K562 (cell line): Measurements from ENCODE around the gene HNRNPDL. TPM values are rescaled to one million over a fixed set of nuclear protein-coding genes. Genes with fewer than 3 reads are reported as not detected.
A peak's percentile ranks its signal among the peaks of the same experiment; 100 is the strongest.

Source experiments
- ATAC-seq: fragments of 200-7000 bp; cut with Tn5 transposase; 3 replicates; pipeline ENCODE4 v1.9.1; 2020; ENCODE audit warnings: moderate library complexity
- Bru-seq: library from RNA; stranded (reverse); fragments of 400-500 nt; gene quantifications from one replicate; lab custom pipeline; 2021; lab: Mats Ljungman, UMichigan
- BruChase-seq, 2 experiments: library from RNA; stranded (reverse); fragments of 400-500 nt; gene quantifications; one replicate each; lab custom pipeline; 2021; lab: Mats Ljungman, UMichigan
- BruUV-seq: library from RNA; stranded (reverse); fragments of 400-500 nt; replicated peaks from 2 replicates; lab custom pipeline; 2021; lab: Mats Ljungman, UMichigan
- CTCF ChIA-PET: fragments of 300-600 bp; formaldehyde crosslinking; extraction: SDS; loops from one replicate; lab custom pipeline; 2021; ENCODE audit warnings: low intra/inter-chr PET ratio; lab: Yijun Ruan, JAX
- POLR2A ChIA-PET: fragments of 300-600, 350-650 bp; sonication (Branson Sonifier 250); formaldehyde crosslinking; extraction: SDS; loops from one replicate; lab custom pipeline; 2021; ENCODE audit warnings: antibody characterized with exemption, inconsistent platforms; lab: Yijun Ruan, JAX
- DNase-seq, 4 experiments: peaks; one replicate each; pipeline versions ENCODE4 v3.0.0 to v3.0.0-alpha.2; 2011 to 2018; ENCODE audit warnings: low spot score in 3 of 4, mixed read lengths in 3 of 4; ENCODE audit errors: extremely low read depth in 1 of 4
- FAIRE-seq: peaks from 2 replicates; lab custom pipeline; 2011; peaks lifted over from hg19 to GRCh38; lab: Jason Lieb, UNC
- H2AFZ ChIP-seq: 2 replicates; pipeline ENCODE4 v1.6.0; 2011; ENCODE audit warnings: low read depth, low read length, control low read depth, inconsistent platforms
- H3K27ac ChIP-seq: fragments of 200-600 bp; 3 replicates; pipeline ENCODE4 v1.8.0; 2011; ENCODE audit warnings: low read depth, mild to moderate bottlenecking, control low read depth, inconsistent platforms, low read length, moderate library complexity, mixed read lengths; ENCODE audit errors: extremely low read depth
- H3K27me3 ChIP-seq, 2 experiments: fragments of 300-600 bp in 1 of 2; 2 replicates in 1 of 2; 3 replicates in 1 of 2; pipeline versions ENCODE4 v1.6.0 to v1.8.0; 2011; ENCODE audit warnings: inconsistent platforms in 2 of 2, low read length in 2 of 2, mild to moderate bottlenecking in 1 of 2, mixed read lengths in 1 of 2, moderate library complexity in 1 of 2; ENCODE audit not compliant: control insufficient read depth in 2 of 2, insufficient read depth in 2 of 2
- H3K36me3 ChIP-seq: fragments of 300-600 bp; 3 replicates; pipeline ENCODE4 v1.8.0; 2011; ENCODE audit warnings: mild to moderate bottlenecking, low read length, inconsistent platforms; ENCODE audit not compliant: control insufficient read depth, insufficient read depth
- H3K4me1 ChIP-seq, 2 experiments: fragments of 200-600 bp in 1 of 2; replicated peaks in 1 of 2; 2 replicates in 1 of 2; 3 replicates in 1 of 2; pipeline versions ENCODE4 v1.5.1 to v1.8.0; 2011; ENCODE audit warnings: inconsistent platforms in 2 of 2, low read length in 2 of 2, mild to moderate bottlenecking in 1 of 2, mixed read lengths in 1 of 2, moderate library complexity in 1 of 2; ENCODE audit not compliant: control insufficient read depth in 2 of 2, insufficient read depth in 2 of 2
- H3K4me2 ChIP-seq: 2 replicates; pipeline ENCODE4 v1.6.1; 2011; ENCODE audit warnings: low read length, control low read depth, inconsistent platforms, mixed read lengths; ENCODE audit not compliant: insufficient read depth
- H3K4me3 ChIP-seq: fragments of 200-600 bp; sonication (generic), shearing (Covaris generic); 2 replicates; pipeline ENCODE4 v1.5.1; 2016; ENCODE audit warnings: control low read depth, inconsistent platforms
- H3K79me2 ChIP-seq: fragments of 200-600 bp; 3 replicates; pipeline ENCODE4 v1.8.0; 2011; ENCODE audit warnings: low read length, inconsistent platforms; ENCODE audit not compliant: control insufficient read depth, insufficient read depth
- H3K9ac ChIP-seq, 2 experiments: 2 replicates each; pipeline versions ENCODE4 v1.6.0 to v1.6.1; 2011; ENCODE audit warnings: low read depth in 2 of 2, low read length in 2 of 2, control low read depth in 1 of 2, inconsistent platforms in 1 of 2, mild to moderate bottlenecking in 1 of 2, mixed read lengths in 1 of 2; ENCODE audit not compliant: insufficient read depth in 1 of 2
- H3K9me1 ChIP-seq: one replicate; pipeline ENCODE4 v1.6.0; 2011; ENCODE audit warnings: inconsistent platforms, mild to moderate bottlenecking, low read length, moderate library complexity; ENCODE audit not compliant: control insufficient read depth, insufficient read depth
- H3K9me3 ChIP-seq: replicated peaks from 2 replicates; pipeline ENCODE4 v1.5.1; 2011; ENCODE audit warnings: low read depth, low read length, inconsistent platforms; ENCODE audit not compliant: control insufficient read depth, insufficient read depth
- H4K20me1 ChIP-seq: replicated peaks from 2 replicates; pipeline ENCODE4 v1.6.1; 2011; ENCODE audit warnings: low read length, inconsistent platforms, mixed read lengths; ENCODE audit not compliant: control insufficient read depth, insufficient read depth
- FOS ChIP-seq: IDR thresholded peaks from 3 replicates; pipeline ENCODE4 v1.6.1; 2011; ENCODE audit not compliant: insufficient read length; ENCODE audit errors: extremely low read depth
- IRF1 ChIP-seq: sonication (generic); formaldehyde crosslinking; IDR thresholded peaks from 2 replicates; pipeline ENCODE4 v1.8.0; 2022; ENCODE audit warnings: missing genetic modification reagents, mild to moderate bottlenecking, borderline replicate concordance
- JUND ChIP-seq, 2 experiments: IDR thresholded peaks; 2 replicates in 1 of 2; 3 replicates in 1 of 2; pipeline ENCODE4 v1.6.1; 2011; ENCODE audit warnings: borderline replicate concordance in 2 of 2, low read depth in 2 of 2, low read length in 2 of 2, improper control_type of control experiment in 1 of 2, missing biosample characterization in 1 of 2, missing genetic modification characterization in 1 of 2, missing genetic modification reagents in 1 of 2
- MTA2 ChIP-seq: fragments of 450-650 bp; IDR thresholded peaks from 2 replicates; pipeline ENCODE4 v1.6.1; 2016; ENCODE audit warnings: low read depth
- RB1 ChIP-seq: fragments of 450-650 bp; IDR thresholded peaks from 2 replicates; pipeline ENCODE4 v1.6.1; 2017; ENCODE audit warnings: low read depth, mild to moderate bottlenecking
- ZNF436 ChIP-seq: fragments of 250-450, 450-650 bp; sonication (Bioruptor Pico); formaldehyde crosslinking; IDR thresholded peaks from 2 replicates; pipeline ENCODE4 v1.7.0; 2020; ENCODE audit warnings: mild to moderate bottlenecking
- ZNF518B ChIP-seq: fragments of 250-450 bp; sonication (Bioruptor Pico); IDR thresholded peaks from 2 replicates; pipeline ENCODE4 v1.5.0; 2021; ENCODE audit warnings: mild to moderate bottlenecking, moderate library complexity
- WGBS: fragments of 100-300 bp; shearing (Covaris generic); methylation state at CpG from one replicate; pipeline ENCODE4 v1.1.6; 2016; ENCODE audit warnings: low coverage, mixed read lengths; ENCODE audit not compliant: insufficient coverage; ENCODE audit errors: missing lambda C conversion rate; 5-methylcytosine and 5-hydroxymethylcytosine counted together
- in situ Hi-C: fragments of 300-500 bp; cut with MboI; formaldehyde crosslinking; loops from 4 replicates; pipeline ENCODE4 v1.15.0; 2018; ENCODE audit warnings: inconsistent platforms, mixed read lengths
- intact Hi-C: fragments of 100-400 bp; cut with micrococcal nuclease; formaldehyde crosslinking; loops from 2 replicates; pipeline ENCODE4 v1.14.2; 2022
- long read RNA-seq, 3 experiments: library from polyadenylated mRNA in 2 of 3; library from RNA in 1 of 3; unstranded in 2 of 3; stranded (forward) in 1 of 3; transcript quantifications; one replicate each; pipeline ENCODE4 v2.0.0, GENCODE V29; 2019 to 2022
- polyA minus RNA-seq, 3 experiments: library from RNA; depleted of rRNA, polyadenylated mRNA; stranded (reverse); fragments of >200 nt; gene quantifications; 2 replicates each; pipeline ENCODE4 v1.2.3, GENCODE V29; 2011
- polyA plus RNA-seq, 8 experiments: library from polyadenylated mRNA; depleted of rRNA in 4 of 8; stranded (reverse) in 5 of 8; unstranded in 3 of 8; fragments of >200 nt; fragmentation: Nextera tagmentation in 2 of 8; fragmentation: Illumina TruSeq in 1 of 8; extraction: Ambion mirVana in 2 of 8; extraction: Trizol in 1 of 8; gene quantifications; 2 replicates each; pipeline versions ENCODE4 v1.2.1 to v1.2.3, GENCODE V29; 2011 to 2014; ENCODE audit warnings: inconsistent platforms in 1 of 8, missing spikeins in 1 of 8
- total RNA-seq, 7 experiments: library from RNA; depleted of rRNA in 6 of 7; stranded (reverse); fragments of >200 nt in 6 of 7; fragmentation: Illumina TruSeq in 2 of 7; extraction: Trizol in 2 of 7; gene quantifications; 2 replicates each; pipeline versions ENCODE4 v1.2.1 to v1.2.3, GENCODE V29; 2011 to 2021; ENCODE audit warnings: low replicate concordance in 1 of 7

The HNRNPDL gene
- total RNA-seq (2011; cell fraction: chromatin; rRNA removed; ENCODE audit: low replicate concordance): 92.3 and 355 TPM in 2 replicates
- total RNA-seq (2011; cell fraction: nucleolus; rRNA removed): 64.7 and 75.9 TPM in 2 replicates
- total RNA-seq (2011; cell fraction: nucleoplasm; rRNA removed): 136 and 154 TPM in 2 replicates
- total RNA-seq (2014; rRNA removed) (278 and 351 TPM in 2 replicates), total RNA-seq (2014; rRNA removed; fragmentation: Illumina TruSeq; extraction: Trizol) (389 and 475 TPM in 2 replicates), total RNA-seq (2015; rRNA removed; fragmentation: Illumina TruSeq; extraction: Trizol) (472 and 503 TPM in 2 replicates), total RNA-seq (2021) (296 and 315 TPM in 2 replicates), polyA plus RNA-seq (2011; rRNA removed) (185 and 257 TPM in 2 replicates), polyA plus RNA-seq (2014; fragmentation: Illumina TruSeq; extraction: Trizol) (392 and 393 TPM in 2 replicates), polyA plus RNA-seq (2014; fragmentation: Nextera tagmentation; extraction: Ambion mirVana) (100 to 1,000 TPM; 243 to 299 TPM), polyA plus RNA-seq (2014; rRNA removed) (555 and 652 TPM in 2 replicates), polyA minus RNA-seq (2011; rRNA and poly(A)+ RNA removed) (151 and 158 TPM in 2 replicates), Bru-seq, nascent RNA (percentile 99 among the genes with signal in this experiment), BruChase-seq, experiment 1, labeled RNA remaining after a 2-hour chase (percentile 100 among the genes with signal in this experiment), BruChase-seq, experiment 2, labeled RNA remaining after a 6-hour chase (percentile 100 among the genes with signal in this experiment)
- 53.9 and 124 TPM in 2 replicates for polyA plus RNA-seq (2011; cell fraction: cytosol; rRNA removed)
- 287 and 487 TPM in 2 replicates for polyA plus RNA-seq (2011; cell fraction: nucleus; rRNA removed)
- polyA plus RNA-seq (2012): 144 and 421 TPM in 2 replicates
- polyA minus RNA-seq (2011; cell fraction: cytosol; rRNA and poly(A)+ RNA removed): 67.0 and 67.9 TPM in 2 replicates
- 82.9 and 155 TPM in 2 replicates for polyA minus RNA-seq (2011; cell fraction: nucleus; rRNA and poly(A)+ RNA removed)
- long read RNA-seq, experiment 1, transcript HNRNPDL-202 (9 exons, 1,402 nt): minor isoform, 26 of 1,161 reads
- long read RNA-seq, experiment 1, transcript HNRNPDL-201 (8 exons, 3,781 nt): major isoform, 672 of 1,161 reads
- long read RNA-seq, experiment 1, transcript HNRNPDL-204 (7 exons, 2,404 nt): minor isoform, 20 of 1,161 reads
- long read RNA-seq, experiment 1, transcript HNRNPDL-207 (7 exons, 3,968 nt): minor isoform, 18 of 1,161 reads
- long read RNA-seq, experiment 1, partial matches to known transcripts: 322 of 1,161 reads
- long read RNA-seq, experiment 1, other reads (novel, unspliced or antisense): 99 of 1,161 reads
- long read RNA-seq, experiment 2, transcript HNRNPDL-201 (8 exons, 3,781 nt): major isoform, 206 of 315 reads
- long read RNA-seq, experiment 2, partial matches to known transcripts: 42 of 315 reads
- long read RNA-seq, experiment 2, other reads (novel, unspliced or antisense): 59 of 315 reads
- long read RNA-seq, experiment 3, transcript HNRNPDL-201 (8 exons, 3,781 nt): major isoform, 437 of 493 reads
- long read RNA-seq, experiment 3, transcript HNRNPDL-207 (7 exons, 3,968 nt): minor isoform, 5 of 493 reads
- long read RNA-seq, experiment 3, transcript HNRNPDL-202 (9 exons, 1,402 nt): minor isoform, 5 of 493 reads
- long read RNA-seq, experiment 3, transcript HNRNPDL-204 (7 exons, 2,404 nt): minor isoform, 15 of 493 reads
- long read RNA-seq, experiment 3, partial matches to known transcripts: 19 of 493 reads
- long read RNA-seq, experiment 3, other reads (novel, unspliced or antisense): 12 of 493 reads

GRCh38 chr4:82430193-82430963, at the start of gene HNRNPDL, which contains the start of gene ENOPH1:
TSS of gene HNRNPDL (minus strand) at chr4:82430462. CDS start at chr4:82429690, 772 bp downstream.
TSS of gene ENOPH1 (plus strand) at chr4:82430590. CDS start at chr4:82430830, 240 bp downstream.
- Histone ChIP-seq H4K20me1 (peaks cover 27% of the 10 kb centered on the region), H3K9me3 (no peaks in the 10 kb centered on the region), H3K9ac (peak within 1 kb of the TSS; percentile 100), H3K4me2 (peak within 1 kb of the TSS; percentile 92), H3K27ac (peak within 1 kb of the TSS; percentile 99), H3K27me3 (no peaks in the 10 kb centered on the region), H3K4me3 (peak within 1 kb of the TSS; percentile 80), H2AFZ (peak within 1 kb of the TSS; percentile 87), H3K36me3 (peaks cover 53% of the 10 kb centered on the region), H3K79me2 (peaks cover 95% of the 10 kb centered on the region), H3K4me1 (peaks cover 19 to 26% of the 10 kb centered on the region in 2 experiments; a peak in 4 of 5 replicates), H3K9me1 (no peaks in the 10 kb centered on the region)
- peak; percentile 84 for ATAC-seq
- intact Hi-C loops: no loop called here
- DNase-seq: peak; percentile 93 to 99 (median 95)
- CTCF ChIA-PET: interaction anchor here (1.4 kb wide), 1 partner anchor 56 kb away, joined by 7 read pairs; the partner anchor contains the start of gene HNRNPD
- in situ Hi-C loops: no loop called here
- no TSS peak for BruUV-seq
- POLR2A ChIA-PET: interaction anchor here (1.8 to 3.1 kb wide), 3 partner anchors 9 to 33 kb away, joined by 8 to 29 read pairs (median 10); no protein-coding TSS in a partner anchor
- peak; percentile 82 for FAIRE-seq
- 2% methylated on average over 61 of the region's 83 CpGs for WGBS
- peak; percentile 61 for TF ChIP-seq RB1
- TF ChIP-seq ZNF436 (CRISPR knock-in tag): no peak
- no peak for TF ChIP-seq FOS
- no peak for TF ChIP-seq ZNF518B (CRISPR knock-in tag)
- no peak for TF ChIP-seq MTA2
- no peak for TF ChIP-seq IRF1 (CRISPR knock-in tag)
- no peak for TF ChIP-seq JUND (IDR thresholded peaks at IDR 0.05; ENCODE audit: borderline replicate concordance, low read depth, low read length)
- TF ChIP-seq JUND (tag; IDR thresholded peaks at IDR 0.05; ENCODE audit: borderline replicate concordance, low read depth, low read length): no peak
